Activated T-helper 1 cell treated with anti-CD3 and anti-CD28 coated beads, Interleukin-12 subunit alpha, Interleukin-12 subunit beta, Interleukin-2, Interleukin-4 antibody, amounts not matched to agents 30 ng/mL and 10 ng/mL and 1 ng/mL, durations not matched to agents 14 hours and 24 hours and 36 hours (primary cell): ENCODE results near the gene CST5. TPM values are rescaled to one million over a fixed set of nuclear protein-coding genes. Genes with fewer than 3 reads are reported as not detected.
"Not testable (repeated sequence)": the region's sequence is repeated elsewhere in the genome, so short reads cannot be mapped to it uniquely, and the experiment has no call there.

Experiments
- DNase-seq: peaks from one replicate; pipeline ENCODE4 v3.0.0; 2021; ENCODE audit warnings: low spot score
- H3K27ac Mint-ChIP-seq: one replicate; pipeline ENCODE4 v1.8.0; 2021; ENCODE audit warnings: mild to moderate bottlenecking, mixed read lengths
- H3K27me3 Mint-ChIP-seq: one replicate; pipeline ENCODE4 v1.8.0; 2022; ENCODE audit warnings: mild to moderate bottlenecking, moderate library complexity, mixed read lengths; ENCODE audit not compliant: insufficient read depth
- H3K36me3 Mint-ChIP-seq: one replicate; pipeline ENCODE4 v1.8.0; 2021; ENCODE audit warnings: low read depth, mixed read lengths
- H3K4me1 Mint-ChIP-seq: one replicate; pipeline ENCODE4 v1.8.0; 2021; ENCODE audit warnings: low read depth, mixed read lengths
- H3K4me3 Mint-ChIP-seq: one replicate; pipeline ENCODE4 v1.8.0; 2021; ENCODE audit warnings: mild to moderate bottlenecking, moderate library complexity, mixed read lengths
- H3K9me3 Mint-ChIP-seq: one replicate; pipeline ENCODE4 v1.8.0; 2021; ENCODE audit warnings: mixed read lengths
- intact Hi-C: fragments of 100-400 bp; cut with micrococcal nuclease; formaldehyde crosslinking; loops from one replicate; pipeline ENCODE4 v1.15.1; 2024
- total RNA-seq: library from RNA; stranded (reverse); gene quantifications from 2 replicates; pipeline ENCODE4 v1.2.3, GENCODE V29; 2022

CST5 gene
- total RNA-seq, 1 donor from 2014 or later: not detected

GRCh38 chr20:23860771-23861170 lies 18.8 kb downstream of the CST5 start:
- H3K4me1 Mint-ChIP-seq, H3K4me3 Mint-ChIP-seq, H3K36me3 Mint-ChIP-seq, DNase-seq, H3K27me3 Mint-ChIP-seq, H3K27ac Mint-ChIP-seq, intact Hi-C loops, H3K9me3 Mint-ChIP-seq: not testable (repeated sequence)

- no peaks in the 10 kb centered on the region for H3K27me3 Mint-ChIP-seq
- no peak for DNase-seq
- H3K36me3 Mint-ChIP-seq: no peaks in the 10 kb centered on the region
- no peaks in the 10 kb centered on the region for H3K4me1 Mint-ChIP-seq
- no peak overlapping the region for H3K27ac Mint-ChIP-seq
- H3K9me3 Mint-ChIP-seq: no peaks in the 10 kb centered on the region
- H3K4me3 Mint-ChIP-seq: no peak overlapping the region
- intact Hi-C loops: no loop called here
Measured at GRCh38 chr20:23857962-23858595, 21.5 kb downstream of the CST5 start.

GRCh38 chr20:23856736-23857135 lies 22.8 kb downstream of the CST5 start:
- DNase-seq: no peak
- no peaks in the 10 kb centered on the region for H3K36me3 Mint-ChIP-seq
- no peaks in the 10 kb centered on the region for H3K4me1 Mint-ChIP-seq
- intact Hi-C loops: no loop called here
- H3K4me3 Mint-ChIP-seq: no peak overlapping the region
- no peak overlapping the region for H3K27ac Mint-ChIP-seq
- no peaks in the 10 kb centered on the region for H3K9me3 Mint-ChIP-seq
- H3K27me3 Mint-ChIP-seq: no peaks in the 10 kb centered on the region

GRCh38 chr20:23856226-23856625 lies 23.3 kb downstream of the CST5 start:
- DNase-seq: no peak
- Mint-ChIP-seq H3K4me1 (no peaks in the 10 kb centered on the region), H3K4me3 (no peak overlapping the region), H3K27ac (no peak overlapping the region), H3K36me3 (no peaks in the 10 kb centered on the region), H3K27me3 (no peaks in the 10 kb centered on the region), H3K9me3 (no peaks in the 10 kb centered on the region)
- intact Hi-C loops: no loop called here

GRCh38 chr20:23841693-23842092 lies 37.9 kb downstream of the CST5 start:
- intact Hi-C loops: no loop called here
- Mint-ChIP-seq H3K27me3 (peaks cover 6% of the 10 kb centered on the region), H3K4me3 (no peak overlapping the region), H3K36me3 (no peaks in the 10 kb centered on the region), H3K27ac (no peak overlapping the region), H3K9me3 (no peaks in the 10 kb centered on the region), H3K4me1 (no peaks in the 10 kb centered on the region)
- no peak for DNase-seq

GRCh38 chr20:23835716-23836115 lies 43.8 kb downstream of the CST5 start:
- intact Hi-C loops: no loop called here
- H3K36me3 Mint-ChIP-seq: no peaks in the 10 kb centered on the region
- DNase-seq: no peak
- H3K9me3 Mint-ChIP-seq: no peaks in the 10 kb centered on the region
- no peak overlapping the region for H3K4me3 Mint-ChIP-seq
- H3K4me1 Mint-ChIP-seq: no peaks in the 10 kb centered on the region
- H3K27ac Mint-ChIP-seq: no peak overlapping the region
- no peaks in the 10 kb centered on the region for H3K27me3 Mint-ChIP-seq

- Mint-ChIP-seq H3K36me3 (no peaks in the 10 kb centered on the region), H3K27ac (no peak overlapping the region), H3K9me3 (no peaks in the 10 kb centered on the region), H3K4me3 (no peak overlapping the region), H3K27me3 (no peaks in the 10 kb centered on the region), H3K4me1 (no peaks in the 10 kb centered on the region)
- intact Hi-C loops: no loop called here
- no peak for DNase-seq
Measured at GRCh38 chr20:23832775-23833513, 46.6 kb downstream of the CST5 start.

GRCh38 chr20:23831961-23832360 lies 47.6 kb downstream of the CST5 start:
- DNase-seq, H3K4me1 Mint-ChIP-seq, H3K4me3 Mint-ChIP-seq, intact Hi-C loops, H3K27me3 Mint-ChIP-seq, H3K36me3 Mint-ChIP-seq, H3K27ac Mint-ChIP-seq, H3K9me3 Mint-ChIP-seq: not testable (repeated sequence)

- H3K27ac Mint-ChIP-seq: no peak within 1 kb of the TSS
- H3K4me1 Mint-ChIP-seq: no peaks in the 10 kb centered on the region
- DNase-seq: no peak
- no peaks in the 10 kb centered on the region for H3K36me3 Mint-ChIP-seq
- no peaks in the 10 kb centered on the region for H3K27me3 Mint-ChIP-seq
- no peak within 1 kb of the TSS for H3K4me3 Mint-ChIP-seq
- no peaks in the 10 kb centered on the region for H3K9me3 Mint-ChIP-seq
- intact Hi-C loops: no loop called here
Measured at GRCh38 chr20:23826541-23827021, 53.0 kb downstream of the CST5 start, which contains the start of gene CST2. TSS of gene CST2 (minus strand) at chr20:23826729. CDS start at chr20:23826660, 69 bp downstream.

Other genes with a start within 250 kb of the CST5 start
- 0.31 and 0.61 TPM in 2 replicates for gene CST3, start 241.8 kb downstream of the CST5 start, total RNA-seq
- not detected in 2 replicates for gene CST4, start 190.7 kb downstream of the CST5 start, total RNA-seq
- gene CST1, start 128.8 kb downstream of the CST5 start, total RNA-seq: not detected in 2 replicates
- not detected in 2 replicates for gene CST2, start 53.0 kb downstream of the CST5 start, total RNA-seq
- gene GGTLC1, start 109.0 kb upstream of the CST5 start, total RNA-seq: not detected in 2 replicates